HepG2 (cell line): ENCODE data around the gene TMCO6. TPM values are rescaled to one million over a fixed set of nuclear protein-coding genes. Genes with fewer than 3 reads are reported as not detected.
A peak's percentile ranks its signal among the peaks of the same experiment; 100 is the strongest.

Experiments used
- CBFB ChIP-seq: sonication (generic); formaldehyde crosslinking; IDR thresholded peaks from 2 replicates; pipeline ENCODE4 v1.4.0; 2020; ENCODE audit warnings: missing genetic modification reagents
- ELF3 ChIP-seq: IDR thresholded peaks from 2 replicates; pipeline ENCODE4 v1.6.1; 2016; ENCODE audit warnings: missing genetic modification reagents, missing compliant biosample characterization
- FOXA1 ChIP-seq, 2 experiments: fragments of 450-650 bp in 1 of 2; sonication (generic) in 1 of 2; formaldehyde crosslinking in 1 of 2; IDR thresholded peaks; 2 replicates each; pipeline versions ENCODE4 v1.4.0 to v1.6.1; 2016 to 2020; ENCODE audit warnings: missing genetic modification reagents in 1 of 2
- JUNB ChIP-seq: sonication (generic); formaldehyde crosslinking; IDR thresholded peaks from 2 replicates; pipeline ENCODE4 v1.8.0; 2022; ENCODE audit warnings: missing genetic modification reagents, mild to moderate bottlenecking, borderline replicate concordance
- KLF16 ChIP-seq, 2 experiments: sonication (generic) in 1 of 2; formaldehyde crosslinking in 1 of 2; IDR thresholded peaks; 2 replicates each; pipeline versions ENCODE4 v1.6.1 to v1.8.0; 2016 to 2023; ENCODE audit warnings: missing genetic modification reagents in 2 of 2, missing compliant biosample characterization in 1 of 2
- MIXL1 ChIP-seq: IDR thresholded peaks from 2 replicates; pipeline ENCODE4 v1.6.1; 2016
- NFKB2 ChIP-seq: sonication (generic); formaldehyde crosslinking; IDR thresholded peaks from 2 replicates; pipeline ENCODE4 v1.4.0; 2020; ENCODE audit warnings: missing genetic modification reagents, borderline replicate concordance
- PAX8 ChIP-seq: sonication (generic); formaldehyde crosslinking; IDR thresholded peaks from 2 replicates; pipeline ENCODE4 v1.8.0; 2022; ENCODE audit warnings: mild to moderate bottlenecking, missing genetic modification reagents, borderline replicate concordance
- SNRNP70 ChIP-seq: fragments of 200-400 bp; formaldehyde crosslinking; IDR thresholded peaks from 2 replicates; pipeline ENCODE4 v1.6.1; 2017; ENCODE audit warnings: mild to moderate bottlenecking, low read depth, low read length, moderate library complexity
- SPEN ChIP-seq: sonication (generic); formaldehyde crosslinking; IDR thresholded peaks from 2 replicates; pipeline ENCODE4 v1.5.1; 2020; ENCODE audit warnings: low read depth, mild to moderate bottlenecking, missing genetic modification reagents
- SSRP1 ChIP-seq: IDR thresholded peaks from 2 replicates; pipeline ENCODE4 v1.6.1; 2016; ENCODE audit warnings: control low read depth
- ZBTB20 ChIP-seq: sonication (generic); formaldehyde crosslinking; IDR thresholded peaks from 2 replicates; pipeline ENCODE4 v1.8.1; 2023; ENCODE audit warnings: missing genetic modification reagents, low read depth, mild to moderate bottlenecking, borderline replicate concordance
- ZNF878 ChIP-seq: sonication (generic); formaldehyde crosslinking; IDR thresholded peaks from 2 replicates; pipeline ENCODE4 v1.8.1; 2023; ENCODE audit warnings: mild to moderate bottlenecking, missing genetic modification reagents, moderate library complexity
- polyA plus RNA-seq, 8 experiments: library from polyadenylated mRNA; depleted of rRNA in 3 of 8; stranded (reverse) in 7 of 8; unstranded in 1 of 8; fragments of >200 nt; fragmentation: Illumina TruSeq in 4 of 8; extraction: Trizol in 4 of 8; gene quantifications; 2 replicates each; pipeline versions ENCODE4 v1.2.1 to v1.2.3, GENCODE V29; 2011 to 2016; ENCODE audit warnings: low read depth in 4 of 8, missing spikeins in 1 of 8, mixed read lengths in 1 of 8; ENCODE audit not compliant: insufficient read depth in 1 of 8
- total RNA-seq, 5 experiments: library from RNA; depleted of rRNA; stranded (reverse); fragments of >200 nt; fragmentation: Illumina TruSeq; extraction: Trizol; gene quantifications; 2 replicates each; pipeline ENCODE4 v1.2.3, GENCODE V29; 2016; ENCODE audit warnings: low read depth in 1 of 5
- TF ChIP-seq, protein P1 (sequence below): IDR thresholded peaks from 2 replicates; pipeline ENCODE4 v1.6.1; 2016; ENCODE audit warnings: missing biosample characterization, missing genetic modification reagents, low read depth
- TF ChIP-seq, protein P2 (sequence below): sonication (generic); formaldehyde crosslinking; IDR thresholded peaks from 2 replicates; pipeline ENCODE4 v1.4.0; 2020; ENCODE audit warnings: missing genetic modification reagents, mild to moderate bottlenecking, borderline replicate concordance
- TF ChIP-seq, protein P3 (sequence below): sonication (generic); formaldehyde crosslinking; IDR thresholded peaks from 2 replicates; pipeline ENCODE4 v1.5.1; 2020; ENCODE audit warnings: mild to moderate bottlenecking, missing genetic modification reagents
- TF ChIP-seq, protein P4 (sequence below): sonication (generic); formaldehyde crosslinking; IDR thresholded peaks from 2 replicates; pipeline ENCODE4 v1.5.1; 2020; ENCODE audit warnings: missing genetic modification reagents, mild to moderate bottlenecking, borderline replicate concordance
- TF ChIP-seq, protein P5 (sequence below): sonication (generic); formaldehyde crosslinking; IDR thresholded peaks from 2 replicates; pipeline ENCODE4 v1.8.0; 2022; ENCODE audit warnings: missing genetic modification reagents, low read depth, mild to moderate bottlenecking, borderline replicate concordance
- TF ChIP-seq, protein P6 (sequence below): sonication (generic); formaldehyde crosslinking; IDR thresholded peaks from 2 replicates; pipeline ENCODE4 v1.5.1; 2020; ENCODE audit warnings: mild to moderate bottlenecking, moderate library complexity, missing genetic modification reagents

The TMCO6 gene
- total and polyA plus RNA-seq, 2 of the 13 experiments (the other 11 are each of a cell fraction or from before 2014, with no cell fraction given), result 16.6 to 28.2 TPM

DNA sequence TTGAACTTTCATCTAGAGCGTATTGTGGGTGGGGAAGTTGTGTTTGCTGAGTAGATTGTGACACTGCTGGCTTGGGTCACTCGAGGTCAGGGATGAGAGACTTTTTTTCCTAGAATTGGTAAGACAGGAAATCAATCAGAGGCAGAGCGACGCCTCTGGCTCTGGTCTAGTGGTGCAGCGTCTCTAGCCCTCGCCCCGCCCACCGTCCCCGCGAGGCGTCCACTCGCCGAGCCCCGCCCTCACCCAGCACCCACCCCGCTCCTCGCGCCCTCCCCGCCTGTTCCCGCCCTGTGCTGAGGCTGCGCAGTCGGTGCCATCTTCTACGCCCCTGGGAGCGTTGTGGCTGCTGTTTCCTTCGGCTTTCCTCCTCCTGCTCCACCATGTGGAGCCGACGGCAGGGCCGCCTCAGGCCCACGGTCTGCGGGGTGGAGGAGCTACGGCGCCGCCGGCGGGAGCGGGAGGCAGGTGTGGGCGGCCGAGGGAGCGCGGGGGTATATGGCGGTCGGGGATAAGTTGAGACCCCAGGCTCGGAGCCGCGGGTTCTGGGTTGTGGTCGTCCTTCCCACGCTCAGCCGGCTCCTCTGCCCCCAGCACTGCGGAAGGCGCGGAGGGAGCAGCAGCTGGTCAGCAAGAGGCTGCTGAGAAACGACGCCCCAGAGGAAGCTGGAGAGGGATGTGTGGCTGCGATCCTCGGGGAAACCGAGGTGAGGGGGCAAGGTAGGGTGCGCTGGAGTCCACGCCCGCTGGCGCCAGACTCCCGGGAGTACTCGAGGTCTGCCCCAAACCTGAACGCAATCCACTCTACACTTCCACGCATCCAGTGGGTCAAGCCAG lies at the start of gene TMCO6 (continued):
- TF ChIP-seq NFKB2 (CRISPR knock-in tag), result peak; percentile 96
- TF ChIP-seq, protein P1, sequence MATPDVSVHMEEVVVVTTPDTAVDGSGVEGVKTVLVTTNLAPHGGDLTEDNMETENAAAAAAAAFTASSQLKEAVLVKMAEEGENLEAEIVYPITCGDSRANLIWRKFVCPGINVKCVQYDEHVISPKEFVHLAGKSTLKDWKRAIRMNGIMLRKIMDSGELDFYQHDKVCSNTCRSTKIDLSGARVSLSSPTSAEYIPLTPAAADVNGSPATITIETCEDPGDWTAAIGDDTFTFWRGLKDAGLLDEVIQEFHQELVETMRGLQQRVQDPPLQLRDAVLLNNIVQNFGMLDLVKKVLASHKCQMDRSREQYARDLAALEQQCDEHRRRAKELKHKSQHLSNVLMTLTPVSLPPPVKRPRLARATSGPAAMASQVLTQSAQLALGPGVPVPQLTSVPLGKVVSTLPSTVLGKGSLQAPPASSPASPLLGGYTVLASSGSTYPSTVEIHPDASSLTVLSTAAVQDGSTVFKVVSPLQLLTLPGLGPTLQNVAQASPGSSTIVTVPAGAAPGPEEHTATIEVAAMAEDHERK (CRISPR knock-in tag), result 0 out of 2 replicates have a peak, but pooled peaks have one; percentile 34
- peak; percentile 32; the same call in 1 of the 2 replicates for TF ChIP-seq ZBTB20 (CRISPR knock-in tag)
- TF ChIP-seq PAX8 (CRISPR knock-in tag), result no peak
- TF ChIP-seq, protein P2, sequence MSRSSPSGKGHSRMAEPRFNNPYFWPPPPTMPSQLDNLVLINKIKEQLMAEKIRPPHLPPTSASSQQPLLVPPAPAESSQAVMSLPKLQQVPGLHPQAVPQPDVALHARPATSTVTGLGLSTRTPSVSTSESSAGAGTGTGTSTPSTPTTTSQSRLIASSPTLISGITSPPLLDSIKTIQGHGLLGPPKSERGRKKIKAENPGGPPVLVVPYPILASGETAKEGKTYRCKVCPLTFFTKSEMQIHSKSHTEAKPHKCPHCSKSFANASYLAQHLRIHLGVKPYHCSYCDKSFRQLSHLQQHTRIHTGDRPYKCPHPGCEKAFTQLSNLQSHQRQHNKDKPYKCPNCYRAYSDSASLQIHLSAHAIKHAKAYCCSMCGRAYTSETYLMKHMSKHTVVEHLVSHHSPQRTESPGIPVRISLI (CRISPR knock-in tag), result peak; percentile 98
- TF ChIP-seq, protein P3, sequence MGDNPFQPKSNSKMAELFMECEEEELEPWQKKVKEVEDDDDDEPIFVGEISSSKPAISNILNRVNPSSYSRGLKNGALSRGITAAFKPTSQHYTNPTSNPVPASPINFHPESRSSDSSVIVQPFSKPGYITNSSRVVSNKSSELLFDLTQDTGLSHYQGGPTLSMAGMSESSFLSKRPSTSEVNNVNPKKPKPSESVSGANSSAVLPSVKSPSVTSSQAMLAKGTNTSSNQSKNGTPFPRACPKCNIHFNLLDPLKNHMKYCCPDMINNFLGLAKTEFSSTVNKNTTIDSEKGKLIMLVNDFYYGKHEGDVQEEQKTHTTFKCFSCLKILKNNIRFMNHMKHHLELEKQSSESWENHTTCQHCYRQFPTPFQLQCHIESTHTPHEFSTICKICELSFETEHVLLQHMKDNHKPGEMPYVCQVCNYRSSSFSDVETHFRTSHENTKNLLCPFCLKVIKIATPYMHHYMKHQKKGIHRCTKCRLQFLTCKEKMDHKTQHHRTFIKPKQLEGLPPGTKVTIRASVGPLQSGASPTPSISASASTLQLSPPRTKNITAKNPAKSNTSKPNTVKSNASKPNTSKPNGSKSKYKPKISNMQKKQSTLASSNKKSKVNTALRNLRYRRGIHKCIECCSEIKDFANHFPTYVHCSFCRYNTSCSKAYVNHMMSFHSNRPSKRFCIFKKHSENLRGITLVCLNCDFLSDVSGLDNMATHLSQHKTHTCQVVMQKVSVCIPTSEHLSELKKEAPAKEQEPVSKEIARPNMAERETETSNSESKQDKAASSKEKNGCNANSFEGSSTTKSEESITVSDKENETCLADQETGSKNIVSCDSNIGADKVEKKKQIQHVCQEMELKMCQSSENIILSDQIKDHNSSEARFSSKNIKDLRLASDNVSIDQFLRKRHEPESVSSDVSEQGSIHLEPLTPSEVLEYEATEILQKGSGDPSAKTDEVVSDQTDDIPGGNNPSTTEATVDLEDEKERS (CRISPR knock-in tag), result no peak
- TF ChIP-seq SNRNP70, result no peak
- peak; percentile 35; the same call in 1 of the 2 replicates for TF ChIP-seq CBFB
- TF ChIP-seq, protein P4, sequence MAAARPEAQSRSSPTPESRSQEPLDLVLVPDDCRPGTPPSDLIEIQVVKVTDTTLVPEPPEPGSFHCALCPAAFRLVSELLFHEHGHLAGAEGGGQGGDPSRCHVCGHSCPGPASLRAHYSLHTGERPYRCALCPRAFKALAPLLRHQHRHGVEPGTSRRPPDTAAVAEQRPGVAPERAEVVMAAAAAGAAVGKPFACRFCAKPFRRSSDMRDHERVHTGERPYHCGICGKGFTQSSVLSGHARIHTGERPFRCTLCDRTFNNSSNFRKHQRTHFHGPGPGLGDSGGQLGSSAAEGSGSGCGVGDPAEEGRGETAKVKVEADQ (CRISPR knock-in tag), result no peak
- TF ChIP-seq SSRP1 (CRISPR knock-in tag), result no peak
- TF ChIP-seq, protein P5, sequence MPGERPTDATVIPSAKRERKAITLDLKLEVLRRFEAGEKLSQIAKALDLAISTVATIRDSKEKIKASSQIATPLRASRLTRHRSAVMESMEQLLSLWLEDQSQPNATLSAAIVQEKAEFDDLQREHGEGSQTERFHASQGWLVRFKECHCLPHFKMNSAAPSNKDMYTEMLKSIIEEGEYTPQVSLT, result peak; percentile 83; the same call in 1 of the 2 replicates
- no peak for TF ChIP-seq JUNB (CRISPR knock-in tag)
- TF ChIP-seq ELF3 (CRISPR knock-in tag), result peak; percentile 85
- peak; percentile 21; the same call in 1 of the 2 replicates for TF ChIP-seq MIXL1 (CRISPR knock-in tag)
- TF ChIP-seq KLF16 (CRISPR knock-in tag; IDR thresholded peaks at IDR 0.05), result peak in 1 of 2 experiments; percentile 91; a peak in 2 of 4 replicates
- peak; percentile 82 for TF ChIP-seq SPEN
- TF ChIP-seq, protein P6, sequence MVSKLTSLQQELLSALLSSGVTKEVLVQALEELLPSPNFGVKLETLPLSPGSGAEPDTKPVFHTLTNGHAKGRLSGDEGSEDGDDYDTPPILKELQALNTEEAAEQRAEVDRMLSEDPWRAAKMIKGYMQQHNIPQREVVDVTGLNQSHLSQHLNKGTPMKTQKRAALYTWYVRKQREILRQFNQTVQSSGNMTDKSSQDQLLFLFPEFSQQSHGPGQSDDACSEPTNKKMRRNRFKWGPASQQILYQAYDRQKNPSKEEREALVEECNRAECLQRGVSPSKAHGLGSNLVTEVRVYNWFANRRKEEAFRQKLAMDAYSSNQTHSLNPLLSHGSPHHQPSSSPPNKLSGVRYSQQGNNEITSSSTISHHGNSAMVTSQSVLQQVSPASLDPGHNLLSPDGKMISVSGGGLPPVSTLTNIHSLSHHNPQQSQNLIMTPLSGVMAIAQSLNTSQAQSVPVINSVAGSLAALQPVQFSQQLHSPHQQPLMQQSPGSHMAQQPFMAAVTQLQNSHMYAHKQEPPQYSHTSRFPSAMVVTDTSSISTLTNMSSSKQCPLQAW (CRISPR knock-in tag), result peak; percentile 89
- TF ChIP-seq FOXA1 (IDR thresholded peaks at IDR 0.05), result no peak
- peak; percentile 79 for TF ChIP-seq FOXA1 (CRISPR knock-in tag; IDR thresholded peaks at IDR 0.05)
- peak; percentile 64; the same call in 1 of the 2 replicates for TF ChIP-seq ZNF878 (CRISPR knock-in tag)
